Loucy (cell line): ENCODE measurements around the gene PDE4D.

Experiments
- EZH2phosphoT487 ChIP-seq: fragments of 200-600 bp; IDR thresholded peaks from 2 replicates; pipeline ENCODE4 v1.6.1; 2018; ENCODE audit warnings: antibody characterized with exemption, mild to moderate bottlenecking, moderate library complexity, borderline replicate concordance
- TF ChIP-seq, protein P1 (sequence below): fragments of 200-600 bp; sonication (generic); conservative IDR thresholded peaks from 2 replicates; pipeline ENCODE4 v1.5.1; 2014; ENCODE audit warnings: mild to moderate bottlenecking, antibody characterized with exemption, low read length

DNA sequence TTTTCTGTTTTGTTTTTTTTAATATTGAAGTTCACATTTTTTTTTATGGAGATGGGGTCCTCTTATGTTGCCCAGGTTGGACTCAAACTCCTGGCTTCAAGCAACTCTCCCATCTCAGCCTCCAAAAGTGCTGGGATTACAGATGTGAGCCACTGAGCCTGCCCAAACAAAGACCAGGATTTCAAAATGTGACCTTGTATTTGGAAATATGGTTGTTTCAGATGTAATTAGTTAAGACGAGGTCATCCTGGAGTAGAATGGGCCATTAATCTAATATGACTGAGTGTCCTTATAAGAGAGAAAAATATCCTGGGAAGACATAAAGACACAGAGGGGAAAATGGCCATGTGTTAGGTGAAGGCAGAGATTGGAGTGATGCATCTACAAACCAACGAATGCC lies 970.2 kb downstream of the PDE4D start:
- TF ChIP-seq, protein P1, sequence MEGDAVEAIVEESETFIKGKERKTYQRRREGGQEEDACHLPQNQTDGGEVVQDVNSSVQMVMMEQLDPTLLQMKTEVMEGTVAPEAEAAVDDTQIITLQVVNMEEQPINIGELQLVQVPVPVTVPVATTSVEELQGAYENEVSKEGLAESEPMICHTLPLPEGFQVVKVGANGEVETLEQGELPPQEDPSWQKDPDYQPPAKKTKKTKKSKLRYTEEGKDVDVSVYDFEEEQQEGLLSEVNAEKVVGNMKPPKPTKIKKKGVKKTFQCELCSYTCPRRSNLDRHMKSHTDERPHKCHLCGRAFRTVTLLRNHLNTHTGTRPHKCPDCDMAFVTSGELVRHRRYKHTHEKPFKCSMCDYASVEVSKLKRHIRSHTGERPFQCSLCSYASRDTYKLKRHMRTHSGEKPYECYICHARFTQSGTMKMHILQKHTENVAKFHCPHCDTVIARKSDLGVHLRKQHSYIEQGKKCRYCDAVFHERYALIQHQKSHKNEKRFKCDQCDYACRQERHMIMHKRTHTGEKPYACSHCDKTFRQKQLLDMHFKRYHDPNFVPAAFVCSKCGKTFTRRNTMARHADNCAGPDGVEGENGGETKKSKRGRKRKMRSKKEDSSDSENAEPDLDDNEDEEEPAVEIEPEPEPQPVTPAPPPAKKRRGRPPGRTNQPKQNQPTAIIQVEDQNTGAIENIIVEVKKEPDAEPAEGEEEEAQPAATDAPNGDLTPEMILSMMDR: no peak
- TF ChIP-seq EZH2phosphoT487: no peak
